HFF-Myc (cell line): ENCODE data around the gene PRSS27.

Experiments used
- DNase-seq: peaks from one replicate; pipeline ENCODE4 v3.0.0-alpha.2; 2011; ENCODE audit warnings: low read depth; ENCODE audit errors: extremely low read depth
- H3K4me3 ChIP-seq: replicated peaks from 2 replicates; pipeline ENCODE4 v1.5.1; 2011; ENCODE audit warnings: low read depth, mild to moderate bottlenecking, control low read depth, low read length
- TF ChIP-seq, protein P1 (sequence below): IDR thresholded peaks from 2 replicates; pipeline ENCODE4 v1.5.1; 2012; ENCODE audit warnings: mild to moderate bottlenecking, low read depth, low read length, control low read depth; ENCODE audit errors: missing control alignments

PRSS27 gene

GRCh38 chr16:2739625-2740430 is 19.8 kb upstream of the PRSS27 start:
- DNase-seq: no peak
- TF ChIP-seq, protein P1, sequence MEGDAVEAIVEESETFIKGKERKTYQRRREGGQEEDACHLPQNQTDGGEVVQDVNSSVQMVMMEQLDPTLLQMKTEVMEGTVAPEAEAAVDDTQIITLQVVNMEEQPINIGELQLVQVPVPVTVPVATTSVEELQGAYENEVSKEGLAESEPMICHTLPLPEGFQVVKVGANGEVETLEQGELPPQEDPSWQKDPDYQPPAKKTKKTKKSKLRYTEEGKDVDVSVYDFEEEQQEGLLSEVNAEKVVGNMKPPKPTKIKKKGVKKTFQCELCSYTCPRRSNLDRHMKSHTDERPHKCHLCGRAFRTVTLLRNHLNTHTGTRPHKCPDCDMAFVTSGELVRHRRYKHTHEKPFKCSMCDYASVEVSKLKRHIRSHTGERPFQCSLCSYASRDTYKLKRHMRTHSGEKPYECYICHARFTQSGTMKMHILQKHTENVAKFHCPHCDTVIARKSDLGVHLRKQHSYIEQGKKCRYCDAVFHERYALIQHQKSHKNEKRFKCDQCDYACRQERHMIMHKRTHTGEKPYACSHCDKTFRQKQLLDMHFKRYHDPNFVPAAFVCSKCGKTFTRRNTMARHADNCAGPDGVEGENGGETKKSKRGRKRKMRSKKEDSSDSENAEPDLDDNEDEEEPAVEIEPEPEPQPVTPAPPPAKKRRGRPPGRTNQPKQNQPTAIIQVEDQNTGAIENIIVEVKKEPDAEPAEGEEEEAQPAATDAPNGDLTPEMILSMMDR: no peak
- H3K4me3 ChIP-seq: no peak overlapping the region

- DNase-seq: no peak
- no peak overlapping the region for H3K4me3 ChIP-seq
- TF ChIP-seq, protein P1: no peak
Observed at GRCh38 chr16:2738615-2739014, 18.6 kb upstream of the PRSS27 start.

GRCh38 chr16:2737895-2738418 is 17.9 kb upstream of the PRSS27 start:
- TF ChIP-seq, protein P1: no peak

GRCh38 chr16:2737238-2737605 is 17.2 kb upstream of the PRSS27 start:
- no peak overlapping the region for H3K4me3 ChIP-seq
- no peak for DNase-seq
- TF ChIP-seq, protein P1: no peak

More at GRCh38 chr16:2737895-2738418, 17.9 kb upstream of the PRSS27 start:
- H3K4me3 ChIP-seq: no peak overlapping the region
- no peak for DNase-seq

DNA sequence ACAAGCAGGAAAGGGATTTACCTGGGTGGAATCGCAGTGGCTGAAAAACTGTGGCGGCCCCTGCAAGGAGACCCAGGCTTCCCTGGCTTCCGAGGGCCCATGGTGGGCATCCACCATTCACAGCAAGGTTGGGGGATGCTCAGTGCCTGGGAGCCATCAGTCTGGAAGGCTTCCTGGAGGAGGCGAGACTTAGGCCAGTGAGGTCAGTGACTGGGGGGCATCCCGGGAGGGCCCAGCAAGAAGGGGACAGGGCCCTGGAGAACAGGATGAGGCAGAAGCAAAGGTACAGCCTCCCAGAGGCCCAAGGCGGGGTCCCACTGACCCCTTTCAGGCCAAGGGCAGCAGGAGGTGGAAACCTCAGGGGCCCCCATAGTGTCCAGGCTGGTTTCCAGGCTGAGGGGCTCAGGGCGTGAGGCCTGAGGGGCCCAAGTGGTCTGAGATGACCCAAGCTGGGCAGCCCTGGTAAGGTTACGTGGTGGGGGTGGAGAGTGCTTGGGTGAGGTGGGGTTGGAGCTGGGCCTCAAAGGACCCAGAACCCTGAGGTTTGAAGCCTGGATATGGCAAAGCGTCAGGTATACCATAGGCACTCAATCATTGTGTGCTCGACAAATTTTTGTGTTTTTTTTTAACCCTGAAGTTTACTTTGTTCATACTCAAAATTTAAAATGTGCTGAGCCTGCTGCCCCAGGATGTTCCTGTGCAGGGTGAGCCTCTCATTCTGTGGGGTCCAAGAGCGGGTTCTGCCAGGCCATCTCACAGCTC is 16.6 kb upstream of the PRSS27 start:
- no peak overlapping the region for H3K4me3 ChIP-seq
- no peak for DNase-seq
- TF ChIP-seq, protein P1: no peak

DNA sequence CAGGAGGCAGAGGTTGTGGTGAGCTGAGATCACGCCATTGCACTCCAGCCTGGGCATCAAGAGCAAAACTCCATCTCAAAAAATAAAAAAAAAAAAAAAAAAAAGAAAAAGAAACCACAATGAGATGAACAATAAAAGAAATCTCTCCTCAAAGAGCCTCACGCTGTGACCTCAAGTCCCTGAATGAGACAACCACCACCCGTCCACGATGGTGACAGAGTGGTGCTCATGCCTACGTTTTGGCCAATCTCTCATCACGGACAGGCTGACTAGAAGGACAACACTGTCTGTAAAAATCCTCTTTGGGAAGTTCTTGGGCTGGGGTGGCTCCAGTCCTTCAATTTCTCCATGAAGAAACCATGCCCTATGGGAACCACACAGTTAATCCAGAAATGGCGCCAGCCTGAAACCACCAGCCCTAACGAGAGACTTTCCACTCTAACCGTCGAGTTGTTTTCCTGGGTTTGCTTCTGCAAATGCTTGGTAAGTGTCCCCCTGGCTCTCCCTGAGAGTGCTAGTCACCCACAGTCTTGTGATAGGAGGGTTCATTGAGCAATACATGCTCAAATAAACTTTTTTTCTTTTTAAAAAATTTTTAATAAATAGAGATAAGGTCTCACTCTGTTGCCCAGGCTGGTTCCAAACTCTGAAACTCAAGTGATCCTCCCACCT is 15.0 kb upstream of the PRSS27 start:
- TF ChIP-seq, protein P1: no peak
- H3K4me3 ChIP-seq: no peak overlapping the region
- DNase-seq: no peak
